H7 (cell line): ENCODE data around the gene RAB10. TPM values are rescaled to one million over a fixed set of nuclear protein-coding genes. Genes with fewer than 3 reads are reported as not detected.

Source experiments
- DNase-seq: peaks from one replicate; pipeline ENCODE4 v3.0.0; 2012
- H3K27me3 ChIP-seq: 2 replicates; pipeline ENCODE4 v1.6.0; 2011; ENCODE audit warnings: mild to moderate bottlenecking, low read length; ENCODE audit not compliant: control insufficient read depth, insufficient read depth
- H3K36me3 ChIP-seq: replicated peaks from 2 replicates; pipeline ENCODE4 v1.5.1; 2011; ENCODE audit warnings: low read length; ENCODE audit not compliant: control insufficient read depth, insufficient read depth
- H3K4me3 ChIP-seq: 2 replicates; pipeline ENCODE4 v1.5.1; 2011; ENCODE audit warnings: low read depth, mild to moderate bottlenecking, control low read depth, low read length, moderate library complexity; ENCODE audit not compliant: insufficient read depth
- total RNA-seq: library from RNA; depleted of rRNA; stranded (reverse); fragments of >200 nt; shearing (Covaris generic); gene quantifications from 2 replicates; pipeline ENCODE4 v1.2.3, GENCODE V29; 2014

Gene RAB10
- total RNA-seq, 1 experiment from 2014 or later: 92.6 TPM

- no peak for DNase-seq
- H3K27me3 ChIP-seq: peaks cover 14% of the 10 kb centered on the region
- H3K4me3 ChIP-seq: no peak overlapping the region
- peaks cover 6% of the 10 kb centered on the region for H3K36me3 ChIP-seq
Measured at GRCh38 chr2:26175466-26176278, 141.8 kb downstream of the RAB10 start.

- Histone ChIP-seq H3K4me3 (no peak overlapping the region), H3K36me3 (peaks cover 6% of the 10 kb centered on the region), H3K27me3 (peaks cover 14% of the 10 kb centered on the region)
- no peak for DNase-seq
Measured at GRCh38 chr2:26176279-26176615, 142.4 kb downstream of the RAB10 start.

- peaks cover 12% of the 10 kb centered on the region for H3K27me3 ChIP-seq
Measured at GRCh38 chr2:26177122-26177521, 143.2 kb downstream of the RAB10 start.

GRCh38 chr2:26178246-26178645 lies 144.4 kb downstream of the RAB10 start:
- H3K27me3 ChIP-seq: peaks cover 12% of the 10 kb centered on the region
- peaks cover 6% of the 10 kb centered on the region for H3K36me3 ChIP-seq
- H3K4me3 ChIP-seq: no peak overlapping the region
- DNase-seq: no peak

More at GRCh38 chr2:26177122-26177521, 143.2 kb downstream of the RAB10 start:
- Histone ChIP-seq H3K4me3 (no peak overlapping the region), H3K36me3 (peaks cover 6% of the 10 kb centered on the region)
- DNase-seq: no peak

GRCh38 chr2:26178746-26179436 lies 145.0 kb downstream of the RAB10 start:
- peaks cover 6% of the 10 kb centered on the region for H3K36me3 ChIP-seq
- H3K27me3 ChIP-seq: peaks cover 17% of the 10 kb centered on the region
- DNase-seq: peak; percentile 89
- H3K4me3 ChIP-seq: peak overlapping the region; percentile 61

- peak; percentile 86 for DNase-seq
- peak overlapping the region; percentile 61 for H3K4me3 ChIP-seq
Measured at GRCh38 chr2:26179446-26179913, 145.6 kb downstream of the RAB10 start.

GRCh38 chr2:26182441-26182840 lies 148.6 kb downstream of the RAB10 start:
- DNase-seq: no peak
- H3K27me3 ChIP-seq: peaks cover 23% of the 10 kb centered on the region
- H3K4me3 ChIP-seq: no peak overlapping the region
- H3K36me3 ChIP-seq: peaks cover under 1% of the 10 kb centered on the region; the same call in 1 of the 2 replicates

More at GRCh38 chr2:26179446-26179913, 145.6 kb downstream of the RAB10 start:
- Histone ChIP-seq H3K36me3 (peaks cover 6% of the 10 kb centered on the region), H3K27me3 (peaks cover 17% of the 10 kb centered on the region)

- H3K36me3 ChIP-seq: no peaks in the 10 kb centered on the region
- H3K4me3 ChIP-seq: no peak overlapping the region
- H3K27me3 ChIP-seq: peaks cover 23% of the 10 kb centered on the region
- DNase-seq: no peak
Measured at GRCh38 chr2:26182887-26183630, 149.2 kb downstream of the RAB10 start.

- H3K36me3 ChIP-seq: peaks cover 2% of the 10 kb centered on the region; the same call in 1 of the 2 replicates
- peak overlapping the region; percentile 68 for H3K4me3 ChIP-seq
- peak; percentile 85 for DNase-seq
- H3K27me3 ChIP-seq: peaks cover 23% of the 10 kb centered on the region
Measured at GRCh38 chr2:26184121-26184520, 150.2 kb downstream of the RAB10 start.

- H3K27me3 ChIP-seq: peaks cover 23% of the 10 kb centered on the region
- H3K36me3 ChIP-seq: peaks cover 2% of the 10 kb centered on the region; the same call in 1 of the 2 replicates
- peak; percentile 95 for DNase-seq
- H3K4me3 ChIP-seq: peak overlapping the region; percentile 68
Measured at GRCh38 chr2:26184555-26185303, 150.8 kb downstream of the RAB10 start.

- H3K36me3 ChIP-seq: peaks cover 2% of the 10 kb centered on the region
- H3K27me3 ChIP-seq: peaks cover 23% of the 10 kb centered on the region
- peak overlapping the region; percentile 68 for H3K4me3 ChIP-seq
- no peak for DNase-seq
Measured at GRCh38 chr2:26185304-26185928, 151.5 kb downstream of the RAB10 start.

- peaks cover 23% of the 10 kb centered on the region for H3K27me3 ChIP-seq
- H3K36me3 ChIP-seq: peaks cover 6% of the 10 kb centered on the region
- DNase-seq: no peak
- H3K4me3 ChIP-seq: no peak overlapping the region
Measured at GRCh38 chr2:26185954-26186770, 152.3 kb downstream of the RAB10 start.
